GM12874 (cell line): ENCODE data around the gene OBSCN.

Experiments used
- TF ChIP-seq, protein P1 (sequence below): IDR thresholded peaks from 2 replicates; pipeline ENCODE4 v1.5.1; 2011; ENCODE audit warnings: low read depth, mild to moderate bottlenecking, control low read depth, low read length, moderate library complexity; ENCODE audit not compliant: insufficient read depth

The OBSCN gene

GRCh38 chr1:228273720-228274451 is 66.0 kb downstream of the OBSCN start:
- TF ChIP-seq, protein P1, sequence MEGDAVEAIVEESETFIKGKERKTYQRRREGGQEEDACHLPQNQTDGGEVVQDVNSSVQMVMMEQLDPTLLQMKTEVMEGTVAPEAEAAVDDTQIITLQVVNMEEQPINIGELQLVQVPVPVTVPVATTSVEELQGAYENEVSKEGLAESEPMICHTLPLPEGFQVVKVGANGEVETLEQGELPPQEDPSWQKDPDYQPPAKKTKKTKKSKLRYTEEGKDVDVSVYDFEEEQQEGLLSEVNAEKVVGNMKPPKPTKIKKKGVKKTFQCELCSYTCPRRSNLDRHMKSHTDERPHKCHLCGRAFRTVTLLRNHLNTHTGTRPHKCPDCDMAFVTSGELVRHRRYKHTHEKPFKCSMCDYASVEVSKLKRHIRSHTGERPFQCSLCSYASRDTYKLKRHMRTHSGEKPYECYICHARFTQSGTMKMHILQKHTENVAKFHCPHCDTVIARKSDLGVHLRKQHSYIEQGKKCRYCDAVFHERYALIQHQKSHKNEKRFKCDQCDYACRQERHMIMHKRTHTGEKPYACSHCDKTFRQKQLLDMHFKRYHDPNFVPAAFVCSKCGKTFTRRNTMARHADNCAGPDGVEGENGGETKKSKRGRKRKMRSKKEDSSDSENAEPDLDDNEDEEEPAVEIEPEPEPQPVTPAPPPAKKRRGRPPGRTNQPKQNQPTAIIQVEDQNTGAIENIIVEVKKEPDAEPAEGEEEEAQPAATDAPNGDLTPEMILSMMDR = no peak

GRCh38 chr1:228274452-228275178 is 66.8 kb downstream of the OBSCN start:
- TF ChIP-seq, protein P1 = no peak

DNA sequence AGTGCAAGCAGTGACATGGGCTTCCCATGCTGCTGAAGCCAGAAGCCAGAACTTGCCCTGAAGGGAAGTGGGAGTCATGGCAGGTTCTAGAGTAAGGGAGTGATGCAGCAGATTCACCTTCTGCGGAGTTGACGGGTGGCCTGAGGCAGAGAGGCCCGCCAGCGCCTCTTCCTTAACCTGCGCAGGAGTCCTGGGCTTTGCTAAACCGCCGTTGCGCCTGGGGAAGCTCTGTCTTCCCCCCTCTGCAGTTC is 67.3 kb downstream of the OBSCN start:
- TF ChIP-seq, protein P1 = no peak

DNA sequence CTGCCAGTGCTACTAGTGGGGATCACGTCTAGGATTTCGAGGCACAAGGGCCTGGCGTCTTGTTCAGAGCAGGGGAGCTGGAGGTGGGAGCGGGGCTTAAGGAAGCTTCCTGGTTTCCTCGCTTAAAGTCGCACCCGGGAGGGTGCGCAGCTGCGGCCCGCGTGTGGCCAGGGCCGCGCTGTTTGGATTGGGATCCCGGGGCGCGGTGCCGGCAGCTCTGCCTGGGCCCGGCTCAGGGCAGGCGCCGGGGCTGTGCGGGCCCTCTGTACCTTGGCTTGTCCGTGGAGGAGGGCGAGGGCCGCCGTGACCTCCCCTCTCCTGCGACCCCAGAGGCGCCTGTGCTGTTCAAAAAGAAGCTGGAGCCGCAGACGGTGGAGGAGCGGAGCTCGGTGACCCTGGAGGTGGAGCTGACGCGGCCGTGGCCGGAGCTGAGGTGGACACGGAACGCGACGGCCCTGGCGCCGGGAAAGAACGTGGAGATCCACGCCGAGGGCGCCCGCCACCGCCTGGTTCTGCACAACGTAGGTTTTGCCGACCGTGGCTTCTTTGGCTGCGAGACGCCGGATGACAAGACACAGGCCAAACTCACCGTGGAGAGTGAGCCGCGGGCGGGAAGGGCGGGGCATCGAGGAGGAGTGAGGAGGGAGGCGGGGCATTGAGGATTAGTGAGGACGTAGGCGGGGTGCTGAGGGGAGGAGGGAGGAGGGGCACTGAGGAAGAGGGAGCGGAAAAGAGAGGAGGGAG is 67.8 kb downstream of the OBSCN start:
- TF ChIP-seq, protein P1 = no peak

DNA sequence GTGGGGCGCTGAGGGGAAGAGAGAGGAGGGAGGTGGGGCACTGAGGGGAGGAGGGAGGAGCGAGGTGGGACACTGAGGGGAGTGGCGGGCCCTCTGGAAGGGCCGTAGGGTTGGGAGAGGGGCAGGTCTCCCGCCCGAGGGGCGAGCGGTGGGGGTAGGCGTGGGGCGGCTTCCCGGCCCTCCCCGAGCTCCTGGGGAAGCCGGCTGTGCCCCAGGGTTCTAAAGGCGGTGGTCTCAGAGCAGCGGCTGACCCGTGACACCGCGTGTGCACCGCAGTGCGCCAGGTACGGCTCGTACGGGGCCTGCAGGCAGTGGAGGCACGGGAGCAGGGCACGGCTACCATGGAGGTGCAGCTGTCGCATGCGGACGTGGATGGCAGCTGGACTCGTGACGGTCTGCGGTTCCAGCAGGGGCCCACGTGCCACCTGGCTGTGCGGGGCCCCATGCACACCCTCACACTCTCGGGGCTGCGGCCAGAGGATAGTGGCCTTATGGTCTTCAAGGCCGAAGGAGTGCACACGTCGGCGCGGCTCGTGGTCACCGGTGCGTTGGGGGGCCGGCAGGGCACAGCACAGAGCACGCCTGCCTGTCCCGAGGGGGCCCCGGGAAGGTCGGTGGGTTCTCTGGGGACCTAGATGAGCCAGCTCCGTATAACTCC is 68.5 kb downstream of the OBSCN start:
- TF ChIP-seq, protein P1 = no peak

DNA sequence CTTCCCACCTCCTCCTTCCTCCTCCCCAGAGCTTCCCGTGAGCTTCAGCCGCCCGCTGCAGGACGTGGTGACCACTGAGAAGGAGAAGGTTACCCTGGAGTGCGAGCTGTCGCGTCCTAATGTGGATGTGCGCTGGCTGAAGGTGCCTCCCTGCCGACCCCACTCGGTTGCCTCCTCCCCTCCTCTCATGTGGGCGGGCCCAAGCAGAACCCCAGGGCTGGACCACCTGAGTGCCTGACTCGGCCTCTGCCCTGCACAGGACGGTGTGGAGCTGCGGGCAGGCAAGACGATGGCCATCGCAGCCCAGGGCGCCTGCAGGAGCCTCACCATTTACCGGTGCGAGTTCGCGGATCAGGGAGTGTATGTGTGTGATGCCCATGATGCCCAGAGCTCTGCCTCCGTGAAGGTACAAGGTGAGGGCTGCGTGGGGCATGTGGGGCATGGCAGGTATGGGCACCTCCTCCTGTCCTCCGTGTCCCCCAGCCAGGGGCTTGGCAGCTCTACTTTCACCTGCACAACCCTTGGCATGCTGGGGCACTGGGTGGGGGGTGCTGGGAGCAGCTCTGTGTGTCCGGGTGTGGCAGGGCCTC is 69.2 kb downstream of the OBSCN start:
- TF ChIP-seq, protein P1 = no peak
